DND-41 (cell line): ENCODE results near the gene EPN2.

Experiments
- ATAC-seq: fragments of 200-7000 bp; cut with Tn5 transposase; 3 replicates; pipeline ENCODE4 v1.9.1; 2021; ENCODE audit warnings: low read depth; ENCODE audit not compliant: insufficient read depth
- DNase-seq: peaks from one replicate; pipeline ENCODE4 v3.0.0-alpha.2; 2020
- H2AFZ ChIP-seq: 2 replicates; pipeline ENCODE4 v1.6.0; 2012; ENCODE audit warnings: low read depth, low read length
- H3K27ac ChIP-seq: 2 replicates; pipeline ENCODE4 v1.5.1; 2012; ENCODE audit warnings: low read length, inconsistent platforms
- H3K27me3 ChIP-seq: fragments of 200-600 bp; sonication (generic); 2 replicates; pipeline ENCODE4 v1.6.0; 2012; ENCODE audit warnings: low read length, mild to moderate bottlenecking, inconsistent platforms; ENCODE audit not compliant: insufficient read depth, poor library complexity
- H3K36me3 ChIP-seq: 2 replicates; pipeline ENCODE4 v1.5.1; 2012; ENCODE audit warnings: low read length, inconsistent platforms; ENCODE audit not compliant: insufficient read depth
- H3K4me1 ChIP-seq: 2 replicates; pipeline ENCODE4 v1.5.1; 2012; ENCODE audit warnings: mild to moderate bottlenecking, low read length; ENCODE audit not compliant: insufficient read depth
- H3K4me2 ChIP-seq: 2 replicates; pipeline ENCODE4 v1.6.0; 2012; ENCODE audit warnings: mild to moderate bottlenecking, moderate library complexity, low read length, inconsistent platforms; ENCODE audit not compliant: insufficient read depth
- H3K4me3 ChIP-seq, 2 experiments: fragments of 200-600 bp in 1 of 2; shearing (Covaris generic) in 1 of 2; 2 replicates each; pipeline ENCODE4 v1.5.1; 2012 to 2016; ENCODE audit warnings: inconsistent platforms in 2 of 2, low read length in 2 of 2, mild to moderate bottlenecking in 2 of 2, low read depth in 1 of 2, moderate library complexity in 1 of 2
- H3K79me2 ChIP-seq: 2 replicates; pipeline ENCODE4 v1.6.0; 2012; ENCODE audit warnings: low read length, inconsistent platforms; ENCODE audit not compliant: insufficient read depth
- H3K9ac ChIP-seq: 2 replicates; pipeline ENCODE4 v1.6.0; 2012; ENCODE audit warnings: low read depth, mild to moderate bottlenecking, inconsistent platforms, low read length, moderate library complexity
- H3K9me3 ChIP-seq: 2 replicates; pipeline ENCODE4 v1.5.1; 2012; ENCODE audit warnings: low read length, moderate library complexity, mild to moderate bottlenecking, inconsistent platforms; ENCODE audit not compliant: insufficient read depth, severe bottlenecking
- H4K20me1 ChIP-seq: 2 replicates; pipeline ENCODE4 v1.6.0; 2012; ENCODE audit warnings: low read length; ENCODE audit not compliant: insufficient read depth
- EZH2 ChIP-seq: IDR thresholded peaks from 3 replicates; pipeline ENCODE4 v1.6.1; 2012; ENCODE audit warnings: borderline replicate concordance, low read depth, mild to moderate bottlenecking, moderate library complexity, low read length, inconsistent platforms; ENCODE audit not compliant: severe bottlenecking
- TF ChIP-seq, protein P1 (sequence below): IDR thresholded peaks from 2 replicates; pipeline ENCODE4 v1.5.1; 2012; ENCODE audit warnings: borderline replicate concordance, low read length, moderate library complexity, mild to moderate bottlenecking; ENCODE audit not compliant: poor library complexity, severe bottlenecking; ENCODE audit errors: extremely low read depth

EPN2 gene

DNA sequence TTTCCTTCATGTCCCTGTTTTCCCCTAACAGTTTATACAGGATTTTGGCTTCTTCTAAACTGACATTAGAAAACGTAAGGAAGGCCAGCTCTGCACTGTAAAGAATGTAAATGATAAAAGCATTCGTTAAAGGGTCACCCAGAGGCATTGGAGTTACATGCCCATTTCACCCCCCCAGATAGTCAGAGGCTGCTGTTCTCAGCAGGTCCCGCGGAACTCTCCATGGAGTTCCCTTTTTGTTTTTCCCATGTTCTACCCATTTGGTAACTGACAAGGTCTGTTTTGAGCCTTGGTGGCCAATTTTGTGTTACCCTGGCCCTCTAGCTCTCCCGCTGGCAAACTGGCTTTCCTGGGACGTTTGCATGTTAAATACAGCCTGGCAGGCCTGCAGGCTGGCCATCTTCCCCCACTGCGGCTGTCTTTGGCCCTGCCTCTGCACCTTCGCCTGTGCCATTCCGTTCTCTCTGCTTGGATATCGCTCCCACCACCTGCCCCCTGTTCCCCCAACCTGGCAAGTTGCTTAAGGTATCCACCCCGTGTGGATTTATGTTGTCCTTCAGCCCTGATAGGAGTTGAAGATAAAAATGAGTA lies 49.7 kb downstream of the EPN2 start:
- Histone ChIP-seq H3K4me1 (no peaks in the 10 kb centered on the region), H3K9me3 (no peaks in the 10 kb centered on the region), H3K4me3 (no peak overlapping the region), H3K79me2 (no peaks in the 10 kb centered on the region), H3K36me3 (no peaks in the 10 kb centered on the region), H3K4me2 (no peak overlapping the region), H3K27ac (no peak overlapping the region), H2AFZ (no peak overlapping the region), H3K27me3 (peaks cover 30% of the 10 kb centered on the region), H3K9ac (no peak overlapping the region), H4K20me1 (peaks cover 28% of the 10 kb centered on the region)
- no peak for TF ChIP-seq EZH2
- TF ChIP-seq, protein P1, sequence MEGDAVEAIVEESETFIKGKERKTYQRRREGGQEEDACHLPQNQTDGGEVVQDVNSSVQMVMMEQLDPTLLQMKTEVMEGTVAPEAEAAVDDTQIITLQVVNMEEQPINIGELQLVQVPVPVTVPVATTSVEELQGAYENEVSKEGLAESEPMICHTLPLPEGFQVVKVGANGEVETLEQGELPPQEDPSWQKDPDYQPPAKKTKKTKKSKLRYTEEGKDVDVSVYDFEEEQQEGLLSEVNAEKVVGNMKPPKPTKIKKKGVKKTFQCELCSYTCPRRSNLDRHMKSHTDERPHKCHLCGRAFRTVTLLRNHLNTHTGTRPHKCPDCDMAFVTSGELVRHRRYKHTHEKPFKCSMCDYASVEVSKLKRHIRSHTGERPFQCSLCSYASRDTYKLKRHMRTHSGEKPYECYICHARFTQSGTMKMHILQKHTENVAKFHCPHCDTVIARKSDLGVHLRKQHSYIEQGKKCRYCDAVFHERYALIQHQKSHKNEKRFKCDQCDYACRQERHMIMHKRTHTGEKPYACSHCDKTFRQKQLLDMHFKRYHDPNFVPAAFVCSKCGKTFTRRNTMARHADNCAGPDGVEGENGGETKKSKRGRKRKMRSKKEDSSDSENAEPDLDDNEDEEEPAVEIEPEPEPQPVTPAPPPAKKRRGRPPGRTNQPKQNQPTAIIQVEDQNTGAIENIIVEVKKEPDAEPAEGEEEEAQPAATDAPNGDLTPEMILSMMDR, result no peak
- ATAC-seq, result no peak
- no peak for DNase-seq

DNA sequence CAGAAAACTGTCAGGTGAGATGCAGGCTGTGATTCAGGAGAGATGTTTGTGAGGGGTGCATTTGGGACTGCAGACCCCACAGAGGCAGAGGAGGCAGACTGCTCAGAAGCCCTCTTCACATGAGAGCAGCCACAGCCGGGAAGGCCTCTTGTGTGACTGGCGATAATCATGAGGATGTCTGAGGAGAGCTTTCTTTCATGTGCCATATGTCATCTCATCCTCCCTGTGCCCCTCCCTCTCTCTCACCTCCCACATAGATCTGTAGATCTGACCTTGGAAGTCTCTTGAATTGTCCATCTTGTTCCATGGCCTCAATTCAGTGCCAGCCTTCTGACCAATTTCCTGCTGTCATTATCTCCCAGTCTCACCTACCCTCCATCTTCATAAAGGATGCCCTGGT lies 50.5 kb downstream of the EPN2 start:
- ATAC-seq (no peak), DNase-seq (no peak)
- no peak overlapping the region for H3K27ac ChIP-seq
- no peak overlapping the region for H3K9ac ChIP-seq
- no peak overlapping the region for H3K4me2 ChIP-seq
- H3K4me1 ChIP-seq, result no peaks in the 10 kb centered on the region
- TF ChIP-seq, protein P1, result no peak
- no peaks in the 10 kb centered on the region for H3K79me2 ChIP-seq
- H2AFZ ChIP-seq, result no peak overlapping the region
- peaks cover 37% of the 10 kb centered on the region for H3K27me3 ChIP-seq
- no peak overlapping the region for H3K4me3 ChIP-seq
- peaks cover 28% of the 10 kb centered on the region for H4K20me1 ChIP-seq
- H3K36me3 ChIP-seq, result no peaks in the 10 kb centered on the region
- no peaks in the 10 kb centered on the region for H3K9me3 ChIP-seq

DNA sequence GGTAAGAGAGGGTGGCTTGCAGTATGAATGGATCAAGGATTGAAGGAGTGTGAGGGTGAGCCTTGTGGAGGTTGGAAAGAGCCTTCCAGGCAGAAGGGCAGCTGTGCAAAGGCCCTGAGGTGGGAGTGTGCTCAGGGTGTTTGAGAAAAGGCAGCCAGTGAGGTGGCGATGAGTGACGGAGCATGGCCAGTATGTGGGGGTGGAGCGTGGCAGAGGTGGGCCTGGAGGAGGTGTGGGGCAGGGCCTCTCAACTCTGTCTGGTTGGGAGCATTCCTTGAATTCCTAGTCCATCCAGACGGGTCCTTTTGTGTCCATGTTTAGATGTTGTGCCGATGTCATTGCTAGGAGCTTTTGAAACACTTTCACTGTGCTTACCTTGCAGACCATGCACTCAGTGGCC lies 51.3 kb downstream of the EPN2 start:
- TF ChIP-seq, protein P1, result no peak
- no peak for TF ChIP-seq EZH2
- Histone ChIP-seq H3K79me2 (no peaks in the 10 kb centered on the region), H2AFZ (no peak overlapping the region), H3K4me1 (no peaks in the 10 kb centered on the region), H3K36me3 (no peaks in the 10 kb centered on the region), H3K9me3 (no peaks in the 10 kb centered on the region), H3K9ac (no peak overlapping the region), H3K27me3 (peaks cover 37% of the 10 kb centered on the region), H3K4me3 (no peak overlapping the region), H4K20me1 (peaks cover 28% of the 10 kb centered on the region), H3K4me2 (no peak overlapping the region), H3K27ac (no peak overlapping the region)
- ATAC-seq (no peak), DNase-seq (no peak)
